ACC112 (cell line): ENCODE data around the gene LRRK1.

Experiments used
- H2AFZ ChIP-seq: fragments of 200-600 bp; sonication (generic); one replicate; pipeline ENCODE4 v1.6.0; 2017; ENCODE audit warnings: antibody characterized with exemption, low read length; ENCODE audit not compliant: unreplicated experiment
- H3K27ac ChIP-seq: fragments of 200-600 bp; sonication (generic); 2 replicates; pipeline ENCODE4 v1.5.1; 2014; ENCODE audit warnings: low read depth, mild to moderate bottlenecking, antibody characterized with exemption, low read length, moderate library complexity
- H3K27me3 ChIP-seq: fragments of 200-600 bp; sonication (generic); 2 replicates; pipeline ENCODE4 v1.6.1; 2014; ENCODE audit warnings: mild to moderate bottlenecking, antibody characterized with exemption, low read length, moderate library complexity, mixed read lengths; ENCODE audit not compliant: insufficient read depth
- H3K36me3 ChIP-seq: fragments of 200-600 bp; sonication (generic); 2 replicates; pipeline ENCODE4 v1.6.1; 2016; ENCODE audit warnings: mild to moderate bottlenecking, antibody characterized with exemption, low read length, moderate library complexity, mixed read lengths; ENCODE audit not compliant: insufficient read depth
- H3K4me1 ChIP-seq: fragments of 200-600 bp; sonication (generic); one replicate; pipeline ENCODE4 v1.6.1; 2016; ENCODE audit warnings: low read length, mixed read lengths; ENCODE audit not compliant: insufficient read depth, unreplicated experiment, control insufficient read depth
- H3K4me3 ChIP-seq: fragments of 200-600 bp; sonication (generic); 2 replicates; pipeline ENCODE4 v1.5.1; 2014; ENCODE audit warnings: mild to moderate bottlenecking, low read depth, low read length
- H3K79me2 ChIP-seq: fragments of 200-600 bp; sonication (generic); one replicate; pipeline ENCODE4 v1.6.0; 2016; ENCODE audit warnings: low read length; ENCODE audit not compliant: control insufficient read depth, unreplicated experiment, insufficient read depth

Gene LRRK1

GRCh38 chr15:100952566-100952965, 33.4 kb downstream of the LRRK1 start:
- no peaks in the 10 kb centered on the region for H3K27me3 ChIP-seq
- peaks cover 11% of the 10 kb centered on the region for H3K79me2 ChIP-seq
- no peak overlapping the region for H3K27ac ChIP-seq
- no peak overlapping the region for H3K4me3 ChIP-seq
- H2AFZ ChIP-seq = no peak overlapping the region
- H3K4me1 ChIP-seq = peaks cover 20% of the 10 kb centered on the region
- H3K36me3 ChIP-seq = peaks cover 12% of the 10 kb centered on the region

GRCh38 chr15:100958326-100959065, 39.3 kb downstream of the LRRK1 start:
- peak overlapping the region; percentile 12 for H2AFZ ChIP-seq
- no peaks in the 10 kb centered on the region for H3K36me3 ChIP-seq
- no peaks in the 10 kb centered on the region for H3K27me3 ChIP-seq
- H3K79me2 ChIP-seq = peaks cover 24% of the 10 kb centered on the region
- H3K4me1 ChIP-seq = peaks cover 50% of the 10 kb centered on the region
- peak overlapping the region; percentile 34 for H3K4me3 ChIP-seq
- H3K27ac ChIP-seq = peak overlapping the region; percentile 91

- peaks cover 50% of the 10 kb centered on the region for H3K4me1 ChIP-seq
- peak overlapping the region; percentile 34 for H3K4me3 ChIP-seq
- no peaks in the 10 kb centered on the region for H3K36me3 ChIP-seq
- peak overlapping the region; percentile 12 for H2AFZ ChIP-seq
- H3K79me2 ChIP-seq = peaks cover 24% of the 10 kb centered on the region
- H3K27ac ChIP-seq = peak overlapping the region; percentile 91
- H3K27me3 ChIP-seq = no peaks in the 10 kb centered on the region
Measured at GRCh38 chr15:100959066-100960050, 40.2 kb downstream of the LRRK1 start.

- Histone ChIP-seq H3K27ac (no peak overlapping the region), H3K79me2 (no peaks in the 10 kb centered on the region), H3K4me1 (peaks cover 6% of the 10 kb centered on the region), H3K36me3 (no peaks in the 10 kb centered on the region), H2AFZ (no peak overlapping the region), H3K27me3 (no peaks in the 10 kb centered on the region), H3K4me3 (no peak overlapping the region)
Measured at GRCh38 chr15:100966997-100967396, 47.8 kb downstream of the LRRK1 start.

- Histone ChIP-seq H2AFZ (no peak overlapping the region), H3K36me3 (no peaks in the 10 kb centered on the region), H3K79me2 (no peaks in the 10 kb centered on the region), H3K4me1 (peaks cover 6% of the 10 kb centered on the region), H3K4me3 (no peak overlapping the region), H3K27ac (peak overlapping the region; percentile 32; the same call in 1 of the 2 replicates), H3K27me3 (no peaks in the 10 kb centered on the region)
Measured at GRCh38 chr15:100968050-100968966, 49.2 kb downstream of the LRRK1 start.

- Histone ChIP-seq H3K27me3 (no peaks in the 10 kb centered on the region), H3K79me2 (no peaks in the 10 kb centered on the region), H3K36me3 (peaks cover 5% of the 10 kb centered on the region; the same call in 1 of the 2 replicates), H3K27ac (no peak overlapping the region), H3K4me3 (no peak overlapping the region), H2AFZ (no peak overlapping the region), H3K4me1 (peaks cover 4% of the 10 kb centered on the region)
Measured at GRCh38 chr15:100972975-100973350, 53.8 kb downstream of the LRRK1 start.

- no peaks in the 10 kb centered on the region for H3K27me3 ChIP-seq
- H3K79me2 ChIP-seq = no peaks in the 10 kb centered on the region
- H3K36me3 ChIP-seq = peaks cover 5% of the 10 kb centered on the region; the same call in 1 of the 2 replicates
- no peaks in the 10 kb centered on the region for H3K4me1 ChIP-seq
- H3K27ac ChIP-seq = no peak overlapping the region
- no peak overlapping the region for H2AFZ ChIP-seq
- H3K4me3 ChIP-seq = no peak overlapping the region
Measured at GRCh38 chr15:100973351-100974111, 54.4 kb downstream of the LRRK1 start.

- no peak overlapping the region for H3K4me3 ChIP-seq
- H3K79me2 ChIP-seq = no peaks in the 10 kb centered on the region
- no peaks in the 10 kb centered on the region for H3K4me1 ChIP-seq
- peaks cover 5% of the 10 kb centered on the region; the same call in 1 of the 2 replicates for H3K36me3 ChIP-seq
- no peak overlapping the region for H3K27ac ChIP-seq
- no peaks in the 10 kb centered on the region for H3K27me3 ChIP-seq
- H2AFZ ChIP-seq = no peak overlapping the region
Measured at GRCh38 chr15:100975043-100975442, 55.9 kb downstream of the LRRK1 start.

GRCh38 chr15:100980410-100981046, 61.4 kb downstream of the LRRK1 start:
- Histone ChIP-seq H3K27me3 (no peaks in the 10 kb centered on the region), H3K4me1 (no peaks in the 10 kb centered on the region), H3K4me3 (no peak overlapping the region), H2AFZ (no peak overlapping the region), H3K27ac (no peak overlapping the region), H3K79me2 (no peaks in the 10 kb centered on the region), H3K36me3 (peaks cover 3% of the 10 kb centered on the region; the same call in 1 of the 2 replicates)
